H1 (cell line): Measurements from ENCODE around the gene PJA1. TPM values are rescaled to one million over a fixed set of nuclear protein-coding genes. Genes with fewer than 3 reads are reported as not detected.

Source experiments
- SP2 ChIP-seq: IDR thresholded peaks from 2 replicates; pipeline ENCODE4 v1.6.1; 2012; ENCODE audit warnings: mild to moderate bottlenecking, low read length, inconsistent platforms
- polyA plus RNA-seq, 7 experiments: library from polyadenylated mRNA; depleted of rRNA in 3 of 7; stranded (reverse) in 5 of 7; unstranded in 2 of 7; fragments of >200 nt in 5 of 7; fragments of 200-250 nt in 2 of 7; gene quantifications; 1 replicate in 5 of 7; 2 replicates in 1 of 7; 4 replicates in 1 of 7; pipeline versions ENCODE4 v1.2.1 to v1.2.3, GENCODE V29; 2011 to 2013; ENCODE audit warnings: missing spikeins in 2 of 7, mixed read lengths in 2 of 7
- total RNA-seq: library from RNA; stranded (reverse); fragmentation: NEBNext Ultra II Directional; extraction: Animal tissue kit (Norgen Biotek cat#: 25700); gene quantifications from 2 replicates; pipeline ENCODE4 v1.2.1, GENCODE V29; 2021
- TF ChIP-seq, protein P1 (sequence below): fragments of 300-600 bp; sonication (generic); IDR thresholded peaks from 2 replicates; pipeline ENCODE4 v1.7.1; 2012; ENCODE audit warnings: low read length, moderate library complexity, mild to moderate bottlenecking, inconsistent platforms; ENCODE audit not compliant: insufficient replicate concordance

The PJA1 gene
- total and polyA plus RNA-seq, 2 of the 8 experiments (the other 6 are each of a cell fraction or from before 2014, with no cell fraction given), result 25.7 to 37.0 TPM

- TF ChIP-seq, protein P1, sequence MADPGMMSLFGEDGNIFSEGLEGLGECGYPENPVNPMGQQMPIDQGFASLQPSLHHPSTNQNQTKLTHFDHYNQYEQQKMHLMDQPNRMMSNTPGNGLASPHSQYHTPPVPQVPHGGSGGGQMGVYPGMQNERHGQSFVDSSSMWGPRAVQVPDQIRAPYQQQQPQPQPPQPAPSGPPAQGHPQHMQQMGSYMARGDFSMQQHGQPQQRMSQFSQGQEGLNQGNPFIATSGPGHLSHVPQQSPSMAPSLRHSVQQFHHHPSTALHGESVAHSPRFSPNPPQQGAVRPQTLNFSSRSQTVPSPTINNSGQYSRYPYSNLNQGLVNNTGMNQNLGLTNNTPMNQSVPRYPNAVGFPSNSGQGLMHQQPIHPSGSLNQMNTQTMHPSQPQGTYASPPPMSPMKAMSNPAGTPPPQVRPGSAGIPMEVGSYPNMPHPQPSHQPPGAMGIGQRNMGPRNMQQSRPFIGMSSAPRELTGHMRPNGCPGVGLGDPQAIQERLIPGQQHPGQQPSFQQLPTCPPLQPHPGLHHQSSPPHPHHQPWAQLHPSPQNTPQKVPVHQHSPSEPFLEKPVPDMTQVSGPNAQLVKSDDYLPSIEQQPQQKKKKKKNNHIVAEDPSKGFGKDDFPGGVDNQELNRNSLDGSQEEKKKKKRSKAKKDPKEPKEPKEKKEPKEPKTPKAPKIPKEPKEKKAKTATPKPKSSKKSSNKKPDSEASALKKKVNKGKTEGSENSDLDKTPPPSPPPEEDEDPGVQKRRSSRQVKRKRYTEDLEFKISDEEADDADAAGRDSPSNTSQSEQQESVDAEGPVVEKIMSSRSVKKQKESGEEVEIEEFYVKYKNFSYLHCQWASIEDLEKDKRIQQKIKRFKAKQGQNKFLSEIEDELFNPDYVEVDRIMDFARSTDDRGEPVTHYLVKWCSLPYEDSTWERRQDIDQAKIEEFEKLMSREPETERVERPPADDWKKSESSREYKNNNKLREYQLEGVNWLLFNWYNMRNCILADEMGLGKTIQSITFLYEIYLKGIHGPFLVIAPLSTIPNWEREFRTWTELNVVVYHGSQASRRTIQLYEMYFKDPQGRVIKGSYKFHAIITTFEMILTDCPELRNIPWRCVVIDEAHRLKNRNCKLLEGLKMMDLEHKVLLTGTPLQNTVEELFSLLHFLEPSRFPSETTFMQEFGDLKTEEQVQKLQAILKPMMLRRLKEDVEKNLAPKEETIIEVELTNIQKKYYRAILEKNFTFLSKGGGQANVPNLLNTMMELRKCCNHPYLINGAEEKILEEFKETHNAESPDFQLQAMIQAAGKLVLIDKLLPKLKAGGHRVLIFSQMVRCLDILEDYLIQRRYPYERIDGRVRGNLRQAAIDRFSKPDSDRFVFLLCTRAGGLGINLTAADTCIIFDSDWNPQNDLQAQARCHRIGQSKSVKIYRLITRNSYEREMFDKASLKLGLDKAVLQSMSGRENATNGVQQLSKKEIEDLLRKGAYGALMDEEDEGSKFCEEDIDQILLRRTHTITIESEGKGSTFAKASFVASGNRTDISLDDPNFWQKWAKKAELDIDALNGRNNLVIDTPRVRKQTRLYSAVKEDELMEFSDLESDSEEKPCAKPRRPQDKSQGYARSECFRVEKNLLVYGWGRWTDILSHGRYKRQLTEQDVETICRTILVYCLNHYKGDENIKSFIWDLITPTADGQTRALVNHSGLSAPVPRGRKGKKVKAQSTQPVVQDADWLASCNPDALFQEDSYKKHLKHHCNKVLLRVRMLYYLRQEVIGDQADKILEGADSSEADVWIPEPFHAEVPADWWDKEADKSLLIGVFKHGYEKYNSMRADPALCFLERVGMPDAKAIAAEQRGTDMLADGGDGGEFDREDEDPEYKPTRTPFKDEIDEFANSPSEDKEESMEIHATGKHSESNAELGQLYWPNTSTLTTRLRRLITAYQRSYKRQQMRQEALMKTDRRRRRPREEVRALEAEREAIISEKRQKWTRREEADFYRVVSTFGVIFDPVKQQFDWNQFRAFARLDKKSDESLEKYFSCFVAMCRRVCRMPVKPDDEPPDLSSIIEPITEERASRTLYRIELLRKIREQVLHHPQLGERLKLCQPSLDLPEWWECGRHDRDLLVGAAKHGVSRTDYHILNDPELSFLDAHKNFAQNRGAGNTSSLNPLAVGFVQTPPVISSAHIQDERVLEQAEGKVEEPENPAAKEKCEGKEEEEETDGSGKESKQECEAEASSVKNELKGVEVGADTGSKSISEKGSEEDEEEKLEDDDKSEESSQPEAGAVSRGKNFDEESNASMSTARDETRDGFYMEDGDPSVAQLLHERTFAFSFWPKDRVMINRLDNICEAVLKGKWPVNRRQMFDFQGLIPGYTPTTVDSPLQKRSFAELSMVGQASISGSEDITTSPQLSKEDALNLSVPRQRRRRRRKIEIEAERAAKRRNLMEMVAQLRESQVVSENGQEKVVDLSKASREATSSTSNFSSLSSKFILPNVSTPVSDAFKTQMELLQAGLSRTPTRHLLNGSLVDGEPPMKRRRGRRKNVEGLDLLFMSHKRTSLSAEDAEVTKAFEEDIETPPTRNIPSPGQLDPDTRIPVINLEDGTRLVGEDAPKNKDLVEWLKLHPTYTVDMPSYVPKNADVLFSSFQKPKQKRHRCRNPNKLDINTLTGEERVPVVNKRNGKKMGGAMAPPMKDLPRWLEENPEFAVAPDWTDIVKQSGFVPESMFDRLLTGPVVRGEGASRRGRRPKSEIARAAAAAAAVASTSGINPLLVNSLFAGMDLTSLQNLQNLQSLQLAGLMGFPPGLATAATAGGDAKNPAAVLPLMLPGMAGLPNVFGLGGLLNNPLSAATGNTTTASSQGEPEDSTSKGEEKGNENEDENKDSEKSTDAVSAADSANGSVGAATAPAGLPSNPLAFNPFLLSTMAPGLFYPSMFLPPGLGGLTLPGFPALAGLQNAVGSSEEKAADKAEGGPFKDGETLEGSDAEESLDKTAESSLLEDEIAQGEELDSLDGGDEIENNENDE, result no peak
- TF ChIP-seq SP2, result no peak
Observed at GRCh38 chrX:69120476-69120875, 44.8 kb downstream of the PJA1 start (continued).
